Vagina (tissue), 2 donors: Measurements from ENCODE around the gene PARK7.

Experiments used
- CTCF ChIP-seq, 3 experiments: fragments of 450-650 bp in 2 of 3; fragments of 200-600 bp in 1 of 3; sonication (generic) in 1 of 3; IDR thresholded peaks; one replicate each; pipeline ENCODE4 v1.5.1; 2017 to 2019; ENCODE audit warnings: antibody characterized with exemption in 3 of 3, mild to moderate bottlenecking in 2 of 3, moderate library complexity in 2 of 3
- POLR2A ChIP-seq, 2 donors: fragments of 450-650 bp; IDR thresholded peaks; one replicate each; pipeline ENCODE4 v1.6.1; 2017; ENCODE audit warnings: antibody characterized with exemption in 2 of 2, mild to moderate bottlenecking in 2 of 2, moderate library complexity in 2 of 2
- POLR2AphosphoS5 ChIP-seq, 2 donors: sonication (generic); formaldehyde crosslinking; IDR thresholded peaks; one replicate each; pipeline ENCODE4 v1.9.0; 2017; ENCODE audit warnings: antibody characterized with exemption in 2 of 2, mild to moderate bottlenecking in 2 of 2, low read depth in 1 of 2; ENCODE audit not compliant: insufficient read depth in 1 of 2

GRCh38 chr1:8025671-8026144 lies 64.2 kb downstream of the PARK7 start:
- no peak for TF ChIP-seq POLR2AphosphoS5 (IDR thresholded peaks at IDR 0.05; ENCODE audit: insufficient read depth in 1 of 2, low read depth in 1 of 2)
- TF ChIP-seq CTCF (IDR thresholded peaks at IDR 0.05), result no peak
- TF ChIP-seq POLR2A (IDR thresholded peaks at IDR 0.05), result no peak
